ENCODE results near the gene ABCC4. TPM values are rescaled to one million over a fixed set of nuclear protein-coding genes. Genes with fewer than 3 reads are reported as not detected.

The ABCC4 gene
- total RNA-seq, 1 experiment from 2014 or later, result 26.3 TPM

GRCh38 chr13:94987869-94988268 is 313.4 kb downstream of the ABCC4 start:
- Histone ChIP-seq H3K4me1 (ENCODE audit: control insufficient read depth in 1 of 2, insufficient read depth in 2 of 2, low read length in 2 of 2) (no peaks in the 10 kb centered on the region), H3K4me3 (replicated peaks in 1 of 2; ENCODE audit: low read depth in 1 of 2, low read length in 2 of 2) (no peak overlapping the region), H3K4me2 (ENCODE audit: low read length) (no peak overlapping the region), H2AFZ (ENCODE audit: low read depth, low read length, poor library complexity, severe bottlenecking) (no peak overlapping the region), H4K20me1 (ENCODE audit: insufficient read depth) (no peaks in the 10 kb centered on the region), H3K9ac (ENCODE audit: low read length) (no peak overlapping the region), H3K79me2 (ENCODE audit: insufficient read depth, low read length) (no peaks in the 10 kb centered on the region), H3K36me3 (ENCODE audit: control insufficient read depth in 1 of 2, insufficient read depth in 2 of 2, low read length in 2 of 2) (no peaks in the 10 kb centered on the region), H3K27me3 (ENCODE audit: insufficient read depth, low read length) (peaks cover 29% of the 10 kb centered on the region), H3K9me2 (ENCODE audit: insufficient read depth) (no peaks in the 10 kb centered on the region), H3K27ac (ENCODE audit: low read depth, low read length) (no peak overlapping the region), H3K9me3 (ENCODE audit: control insufficient read depth in 1 of 2, insufficient read depth in 1 of 2, low read depth in 1 of 2, low read length in 2 of 2) (no peaks in the 10 kb centered on the region)
- POLR2A ChIA-PET, result no interaction called here
- intact Hi-C loops (cut with micrococcal nuclease), result no loop called here
- CTCF ChIA-PET, result interaction anchor here (1.4 kb wide), 1 partner anchor 416 kb away, joined by 3 read pairs; no protein-coding TSS in a partner anchor
- ATAC-seq, result no peak
- no TSS peak for BruUV-seq (replicated peaks)
- no peak for TF ChIP-seq EZH2 (IDR thresholded peaks at IDR 0.05)
- no peak for TF ChIP-seq REST (IDR thresholded peaks at IDR 0.05; ENCODE audit: low read depth)
- TF ChIP-seq FOSL1 (IDR thresholded peaks at IDR 0.05; ENCODE audit: low read depth), result no peak
- TF ChIP-seq YY1 (IDR thresholded peaks at IDR 0.05; ENCODE audit: extremely low read depth, insufficient replicate concordance, low read depth, low read length), result no peak
- RAD21 ChIA-PET (ENCODE audit: low non-redundant PET in 1 of 2, low total read pairs in 2 of 2, uncharacterized antibody in 2 of 2, unreplicated experiment in 2 of 2), result no interaction called here
- no peak for DNase-seq (ENCODE audit: low read depth, low spot score)

GRCh38 chr13:94987081-94987480 is 314.2 kb downstream of the ABCC4 start:
- no peak for DNase-seq (ENCODE audit: low read depth, low spot score)
- Histone ChIP-seq H3K27me3 (ENCODE audit: insufficient read depth, low read length) (peaks cover 23% of the 10 kb centered on the region), H3K4me1 (ENCODE audit: control insufficient read depth in 1 of 2, insufficient read depth in 2 of 2, low read length in 2 of 2) (no peaks in the 10 kb centered on the region), H3K36me3 (ENCODE audit: control insufficient read depth in 1 of 2, insufficient read depth in 2 of 2, low read length in 2 of 2) (no peaks in the 10 kb centered on the region), H3K4me3 (replicated peaks in 1 of 2; ENCODE audit: low read depth in 1 of 2, low read length in 2 of 2) (no peak overlapping the region), H3K9me3 (ENCODE audit: control insufficient read depth in 1 of 2, insufficient read depth in 1 of 2, low read depth in 1 of 2, low read length in 2 of 2) (no peaks in the 10 kb centered on the region), H3K9me2 (ENCODE audit: insufficient read depth) (no peaks in the 10 kb centered on the region), H3K27ac (ENCODE audit: low read depth, low read length) (no peak overlapping the region), H3K79me2 (ENCODE audit: insufficient read depth, low read length) (no peaks in the 10 kb centered on the region), H3K4me2 (ENCODE audit: low read length) (no peak overlapping the region), H4K20me1 (ENCODE audit: insufficient read depth) (no peaks in the 10 kb centered on the region), H3K9ac (ENCODE audit: low read length) (no peak overlapping the region), H2AFZ (ENCODE audit: low read depth, low read length, poor library complexity, severe bottlenecking) (no peak overlapping the region)
- no TSS peak for BruUV-seq (replicated peaks)
- CTCF ChIA-PET, result no interaction called here
- intact Hi-C loops (cut with micrococcal nuclease), result no loop called here
- ATAC-seq, result no peak
- POLR2A ChIA-PET, result no interaction called here
- RAD21 ChIA-PET (ENCODE audit: low non-redundant PET in 1 of 2, low total read pairs in 2 of 2, uncharacterized antibody in 2 of 2, unreplicated experiment in 2 of 2), result no interaction called here
- TF ChIP-seq ELF1 (IDR thresholded peaks at IDR 0.05; ENCODE audit: borderline replicate concordance, low read depth), result no peak
- no peak for TF ChIP-seq ZBTB33 (IDR thresholded peaks at IDR 0.05; ENCODE audit: extremely low read depth, insufficient replicate concordance, low read length)
- no peak for TF ChIP-seq CTCF (IDR thresholded peaks at IDR 0.05 in 2 of 3, conservative IDR thresholded peaks at IDR 0.05 in 1 of 3; ENCODE audit: borderline replicate concordance in 1 of 3, insufficient read depth in 1 of 3, low read depth in 2 of 3, low read length in 2 of 3)
- no peak for TF ChIP-seq ZFX (IDR thresholded peaks at IDR 0.05)
- TF ChIP-seq EGR1 (IDR thresholded peaks at IDR 0.05; ENCODE audit: low read depth), result no peak
- no peak for TF ChIP-seq FOSL1 (IDR thresholded peaks at IDR 0.05; ENCODE audit: low read depth)
- TF ChIP-seq ATF3 (IDR thresholded peaks at IDR 0.05), result no peak
- TF ChIP-seq SP1 (IDR thresholded peaks at IDR 0.05; ENCODE audit: low read depth), result no peak
- TF ChIP-seq TCF7L2 (IDR thresholded peaks at IDR 0.05; ENCODE audit: borderline replicate concordance, extremely low read depth, insufficient read depth, insufficient read length), result no peak
- TF ChIP-seq EZH2phosphoT487 (IDR thresholded peaks at IDR 0.05; ENCODE audit: borderline replicate concordance), result no peak
